IPS-NIHi11 (cell line): ENCODE data around the gene PDLIM7.

Experiments used
- DNase-seq: peaks from one replicate; pipeline ENCODE4 v3.0.0; 2012; ENCODE audit warnings: mixed read lengths, low spot score

Gene PDLIM7

DNA sequence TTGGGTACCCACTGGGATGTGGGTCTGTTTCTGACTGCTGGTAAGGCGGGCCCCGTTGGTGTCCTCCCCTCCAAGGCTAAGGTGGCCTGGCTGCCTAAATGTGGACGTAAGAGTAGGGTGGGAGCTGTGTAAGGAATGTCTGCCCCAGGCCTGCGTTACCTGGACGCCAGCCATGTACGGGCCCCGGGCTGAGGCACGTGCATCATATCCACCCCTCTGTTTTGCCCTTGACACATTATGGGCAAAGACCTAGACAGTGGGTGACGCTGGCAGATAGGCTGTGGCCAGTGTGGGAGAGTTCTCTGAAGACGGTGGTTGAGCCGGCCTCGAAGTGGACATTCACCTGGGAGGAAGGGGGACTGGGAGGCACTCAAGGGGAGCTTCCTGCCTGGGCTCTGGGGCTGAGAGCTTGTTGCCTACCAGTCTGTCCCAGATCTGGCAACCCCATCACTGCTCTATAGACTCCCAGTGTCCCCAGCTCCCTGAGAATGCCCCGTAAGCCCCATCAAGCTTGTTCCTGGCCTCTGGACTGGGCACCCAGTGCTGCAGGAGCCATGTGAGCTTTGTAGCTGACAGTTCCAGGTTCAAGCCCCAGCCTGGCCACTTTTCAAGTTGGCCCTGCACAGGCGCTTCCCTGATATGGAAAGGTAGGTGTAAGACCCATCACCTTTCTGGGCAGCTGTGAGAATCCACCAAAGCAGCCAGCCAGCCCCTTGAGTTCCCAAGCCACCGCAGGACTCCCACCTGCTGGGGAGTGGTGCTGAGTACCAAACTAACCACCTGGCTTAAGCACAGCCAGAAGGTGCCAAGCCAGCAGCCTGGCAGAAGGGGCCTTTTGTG is 54.0 kb downstream of the PDLIM7 start:
- DNase-seq, result no peak

DNA sequence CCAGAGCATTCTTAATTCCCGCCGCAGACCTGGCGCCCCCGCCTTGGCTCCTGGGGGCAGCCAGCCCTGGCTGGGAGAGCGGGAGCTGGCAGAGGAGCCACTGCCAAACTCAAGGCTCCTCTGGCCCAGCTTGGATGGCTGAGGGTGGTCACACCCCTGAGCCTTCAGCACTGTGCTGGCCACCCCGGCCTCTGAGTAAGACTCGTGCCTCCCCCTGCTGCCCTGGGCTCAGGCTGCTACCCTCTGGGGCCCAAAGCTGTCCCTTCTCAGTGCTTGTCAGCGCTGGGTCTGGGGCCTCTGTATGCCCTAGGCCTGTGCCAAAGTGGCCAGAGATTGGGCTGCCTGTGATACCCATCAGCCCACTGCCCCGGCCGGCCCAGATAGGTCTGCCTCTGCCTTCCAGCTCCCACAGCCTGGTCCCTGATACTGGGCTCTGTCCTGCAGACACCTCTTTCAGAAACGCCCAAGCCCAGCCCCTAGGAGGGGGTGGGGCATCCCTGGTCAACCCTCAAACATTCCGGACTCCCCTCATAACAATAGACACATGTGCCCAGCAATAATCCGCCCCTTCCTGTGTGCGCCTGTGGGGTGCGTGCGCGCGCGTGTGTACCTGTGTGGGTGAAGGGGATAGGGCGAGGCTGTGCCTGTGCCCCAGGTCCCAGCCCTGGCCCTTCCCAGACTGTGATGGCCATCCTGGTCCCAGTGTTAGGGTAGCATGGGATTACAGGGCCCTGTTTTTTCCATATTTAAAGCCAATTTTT is 55.2 kb downstream of the PDLIM7 start:
- DNase-seq, result no peak

GRCh38 chr5:177440990-177441780 is 56.2 kb downstream of the PDLIM7 start:
- no peak for DNase-seq

- no peak for DNase-seq
Observed at GRCh38 chr5:177440211-177440989, 57.0 kb downstream of the PDLIM7 start.

GRCh38 chr5:177439518-177440053 is 57.8 kb downstream of the PDLIM7 start:
- no peak for DNase-seq

GRCh38 chr5:177438468-177438867 is 58.9 kb downstream of the PDLIM7 start:
- DNase-seq, result no peak

DNA sequence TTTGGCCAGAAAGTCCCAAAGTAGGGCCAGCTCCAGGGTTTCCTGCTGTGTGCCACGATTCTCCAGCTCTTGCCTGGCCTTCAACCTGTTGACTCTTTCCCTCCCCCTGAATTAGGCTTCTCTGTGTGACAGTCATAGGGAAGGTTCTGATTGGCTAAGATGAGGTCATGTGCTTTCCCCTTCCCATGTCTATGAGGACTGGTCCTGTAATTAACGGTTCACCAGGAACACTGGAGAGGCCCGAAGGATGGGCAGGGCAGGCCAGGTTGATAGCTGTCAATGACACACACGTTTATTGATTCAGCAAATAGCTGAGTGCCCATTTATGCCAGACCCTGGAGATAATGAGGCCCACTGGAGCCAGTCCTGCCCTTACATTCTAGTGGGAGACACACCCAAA is 59.8 kb downstream of the PDLIM7 start:
- no peak for DNase-seq

DNA sequence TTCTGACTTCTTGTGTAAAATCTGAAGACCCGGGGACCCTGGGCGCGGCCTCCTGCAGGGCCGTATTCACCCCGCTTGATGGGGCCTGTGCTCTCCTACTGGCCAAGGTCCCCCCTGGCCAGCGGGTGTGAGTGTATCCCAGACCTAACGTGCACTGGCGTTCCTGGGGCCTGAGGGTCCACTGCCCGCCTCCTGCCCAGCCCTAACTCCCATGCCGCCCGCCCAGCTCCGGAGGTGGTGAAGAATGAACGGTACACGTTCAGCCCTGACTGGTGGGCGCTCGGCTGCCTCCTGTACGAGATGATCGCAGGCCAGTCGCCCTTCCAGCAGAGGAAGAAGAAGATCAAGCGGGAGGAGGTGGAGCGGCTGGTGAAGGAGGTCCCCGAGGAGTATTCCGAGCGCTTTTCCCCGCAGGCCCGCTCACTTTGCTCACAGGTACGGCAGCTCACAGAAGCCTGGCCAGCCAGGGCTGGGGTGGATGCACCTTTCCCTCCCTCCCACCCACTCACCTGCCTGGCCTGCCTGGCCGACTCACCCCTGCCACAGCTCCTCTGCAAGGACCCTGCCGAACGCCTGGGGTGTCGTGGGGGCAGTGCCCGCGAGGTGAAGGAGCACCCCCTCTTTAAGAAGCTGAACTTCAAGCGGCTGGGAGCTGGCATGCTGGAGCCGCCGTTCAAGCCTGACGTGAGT is 61.4 kb downstream of the PDLIM7 start:
- DNase-seq, result no peak

GRCh38 chr5:177434942-177435738 is 62.3 kb downstream of the PDLIM7 start:
- DNase-seq, result no peak

- no peak for DNase-seq
Observed at GRCh38 chr5:177434437-177434836, 63.0 kb downstream of the PDLIM7 start.

- no peak for DNase-seq
Observed at GRCh38 chr5:177433658-177434217, 63.7 kb downstream of the PDLIM7 start.
